ENCODE measurements around the gene RAD51B. TPM values are rescaled to one million over a fixed set of nuclear protein-coding genes. Genes with fewer than 3 reads are reported as not detected.

The RAD51B gene
- total RNA-seq, 4 donors from 2014 or later, result 14.0 to 16.4 (median 14.8) TPM

GRCh38 chr14:67957946-67958345 is 138.4 kb downstream of the RAD51B start:
- WGBS, 2 donors, result 65 to 98% methylated on average over 3 of the region's 3 CpGs
- intact Hi-C loops (cut with DNase I), result loop anchor here (10.0 kb wide), 1 partner anchor 267 kb away; no protein-coding TSS in a partner anchor
- TF ChIP-seq CTCF (IDR thresholded peaks at IDR 0.05) (no peak), POLR2A (IDR thresholded peaks at IDR 0.05) (no peak)
- peaks cover 6 to 7% of the 10 kb centered on the region in 2 donors for H3K4me1 ChIP-seq
- no peak for DNase-seq
- H3K27ac ChIP-seq, result no peak overlapping the region
- no peak overlapping the region for H3K4me3 ChIP-seq (replicated peaks in 1 of 3)
- H3K36me3 ChIP-seq, result no peaks in the 10 kb centered on the region
- H3K27me3 ChIP-seq, result no peaks in the 10 kb centered on the region
- no peaks in the 10 kb centered on the region for H3K9me3 ChIP-seq

GRCh38 chr14:67961676-67962075 is 142.1 kb downstream of the RAD51B start:
- Histone ChIP-seq H3K27me3 (no peaks in the 10 kb centered on the region), H3K9me3 (no peaks in the 10 kb centered on the region), H3K36me3 (no peaks in the 10 kb centered on the region), H3K27ac (no peak overlapping the region), H3K4me1 (peaks cover 22 to 24% of the 10 kb centered on the region in 2 donors), H3K4me3 (replicated peaks in 1 of 3) (no peak overlapping the region)
- DNase-seq, result no peak
- TF ChIP-seq CTCF (IDR thresholded peaks at IDR 0.05) (no peak), POLR2A (IDR thresholded peaks at IDR 0.05) (no peak)
- intact Hi-C loops (cut with DNase I), result no loop called here
- 93 to 96% methylated on average over 2 of the region's 2 CpGs for WGBS, 2 donors

GRCh38 chr14:67962215-67962644 is 142.7 kb downstream of the RAD51B start:
- H3K27me3 ChIP-seq, result no peaks in the 10 kb centered on the region
- H3K4me3 ChIP-seq (replicated peaks in 1 of 3), result no peak overlapping the region
- H3K27ac ChIP-seq, result peak overlapping the region in 1 of 3 donors; percentile 7
- H3K9me3 ChIP-seq, result no peaks in the 10 kb centered on the region
- 42 to 49% methylated on average over 2 of the region's 2 CpGs for WGBS, 2 donors
- intact Hi-C loops (cut with DNase I), result no loop called here
- H3K36me3 ChIP-seq, result no peaks in the 10 kb centered on the region
- H3K4me1 ChIP-seq, result peaks cover 22 to 24% of the 10 kb centered on the region in 2 donors
- no peak for DNase-seq
- TF ChIP-seq POLR2A (IDR thresholded peaks at IDR 0.05) (no peak), CTCF (IDR thresholded peaks at IDR 0.05) (no peak)

- TF ChIP-seq CTCF (IDR thresholded peaks at IDR 0.05) (no peak), POLR2A (IDR thresholded peaks at IDR 0.05) (no peak)
- WGBS, 2 donors, result 77 to 83% methylated on average over 2 of the region's 2 CpGs
- H3K4me1 ChIP-seq, result peaks cover 22 to 24% of the 10 kb centered on the region in 2 donors
- H3K4me3 ChIP-seq (replicated peaks in 1 of 3), result no peak overlapping the region
- no peaks in the 10 kb centered on the region for H3K36me3 ChIP-seq
- intact Hi-C loops (cut with DNase I), result no loop called here
- DNase-seq, result no peak
- no peaks in the 10 kb centered on the region for H3K27me3 ChIP-seq
- H3K9me3 ChIP-seq, result no peaks in the 10 kb centered on the region
- peak overlapping the region in 1 of 3 donors; percentile 2 for H3K27ac ChIP-seq
Observed at GRCh38 chr14:67963545-67963944, 144.0 kb downstream of the RAD51B start.

GRCh38 chr14:67963960-67964812 is 144.6 kb downstream of the RAD51B start:
- Histone ChIP-seq H3K36me3 (no peaks in the 10 kb centered on the region), H3K4me1 (peaks cover 22 to 24% of the 10 kb centered on the region in 2 donors), H3K27ac (peak overlapping the region in 2 of 3 donors; percentile 2 to 4), H3K9me3 (no peaks in the 10 kb centered on the region), H3K27me3 (no peaks in the 10 kb centered on the region), H3K4me3 (replicated peaks in 1 of 3) (no peak overlapping the region)
- intact Hi-C loops (cut with DNase I), result no loop called here
- WGBS, 2 donors, result 83 to 89% methylated on average over 6 of the region's 6 CpGs
- no peak for DNase-seq
- TF ChIP-seq CTCF (IDR thresholded peaks at IDR 0.05), result no peak
- no peak for TF ChIP-seq POLR2A (IDR thresholded peaks at IDR 0.05)

All from thyroid gland (tissue), 4 donors.